Body of pancreas (tissue), 4 donors: ENCODE results near the gene ETV5. TPM values are rescaled to one million over a fixed set of nuclear protein-coding genes. Genes with fewer than 3 reads are reported as not detected.

Experiments
- ATAC-seq: fragments of 150-250 bp; one replicate; pipeline ENCODE4 v1.9.1; 2016
- DNase-seq, 4 donors: peaks; one replicate each; pipeline ENCODE4 v3.0.0-alpha.2; 2019
- H3K27ac ChIP-seq, 4 donors: fragments of 200-600 bp; sonication (generic); 1 replicate in 3 of 4; 2 replicates in 1 of 4; pipeline versions ENCODE4 v1.5.1 to v1.6.1; 2016 to 2019; ENCODE audit warnings: mild to moderate bottlenecking in 1 of 4, mixed read lengths in 1 of 4, moderate library complexity in 1 of 4
- H3K27me3 ChIP-seq, 2 donors: fragments of 200-600 bp; sonication (generic); one replicate each; pipeline ENCODE4 v1.6.0; 2016; ENCODE audit warnings: mild to moderate bottlenecking in 1 of 2
- H3K36me3 ChIP-seq, 2 donors: fragments of 200-600 bp; sonication (generic); replicated peaks in 1 of 2; 2 replicates each; pipeline ENCODE4 v1.5.1; 2016; ENCODE audit warnings: low read depth in 2 of 2; ENCODE audit not compliant: insufficient read depth in 1 of 2
- H3K4me1 ChIP-seq: fragments of 200-600 bp; sonication (generic); one replicate; pipeline ENCODE4 v1.6.0; 2016
- H3K4me3 ChIP-seq, 2 donors: fragments of 200-600 bp; sonication (generic); 1 replicate in 1 of 2; 2 replicates in 1 of 2; pipeline ENCODE4 v1.5.1; 2016 to 2019
- H3K9me3 ChIP-seq, 3 donors: fragments of 200-600 bp; sonication (generic); 1 replicate in 2 of 3; 2 replicates in 1 of 3; pipeline ENCODE4 v1.5.1; 2016
- POLR2A ChIP-seq, 3 donors: fragments of 450-650 bp; IDR thresholded peaks; one replicate each; pipeline ENCODE4 v1.6.1; 2016; ENCODE audit warnings: antibody characterized with exemption in 3 of 3, mild to moderate bottlenecking in 2 of 3
- WGBS, 2 donors: methylation state at CpG; one replicate each; pipeline ENCODE4 v1.1.5; 2017; 5-methylcytosine and 5-hydroxymethylcytosine counted together
- intact Hi-C: fragments of 100-400 bp; cut with DNase I; formaldehyde crosslinking; loops from one replicate; pipeline ENCODE4 v1.15.1; 2023
- total RNA-seq, 2 donors: library from RNA; depleted of rRNA; stranded (reverse); fragments of >200 nt; gene quantifications; one replicate each; pipeline ENCODE4 v1.1.0, GENCODE V29; 2016
- TF ChIP-seq, protein P1 (sequence below), 7 experiments: fragments of 450-650 bp in 4 of 7; fragments of 200-600 bp in 3 of 7; sonication (generic) in 3 of 7; IDR thresholded peaks; one replicate each; pipeline ENCODE4 v1.5.1; 2016 to 2019; ENCODE audit warnings: antibody characterized with exemption in 7 of 7

ETV5 gene
- total RNA-seq, 2 donors from 2014 or later, result 14.5 to 39.2 TPM

DNA sequence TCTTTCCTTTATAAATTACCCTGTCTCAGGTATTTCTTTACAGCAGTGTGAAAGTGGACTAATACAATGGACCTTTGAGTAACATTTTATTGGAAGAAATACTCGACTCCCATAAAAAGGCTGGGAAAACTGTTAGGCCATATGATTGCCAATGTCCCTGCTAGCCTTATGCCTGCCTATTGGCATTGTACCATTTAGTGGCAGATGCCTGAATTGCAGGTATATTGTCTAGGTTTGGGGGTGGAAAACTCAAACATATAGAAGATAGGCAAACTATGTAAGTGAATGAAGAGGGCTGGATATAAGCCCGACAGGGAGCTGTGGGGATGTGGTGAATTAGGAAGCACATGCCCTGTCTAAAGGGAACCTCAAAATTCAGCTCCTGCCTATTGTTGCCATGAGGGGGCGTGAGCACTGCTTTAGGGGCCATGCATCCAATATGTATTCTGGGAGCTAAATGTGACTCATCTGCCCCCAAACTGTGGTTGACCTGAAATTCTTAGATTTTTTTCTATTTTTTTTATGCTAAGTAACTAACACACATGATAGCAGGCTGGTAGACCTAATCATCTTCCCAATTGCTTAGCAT lies 105.9 kb downstream of the ETV5 start:
- ATAC-seq (no peak), DNase-seq (peak in 2 of 4 donors; percentile 15 to 38)
- whole genome bisulfite sequencing, 2 donors, result 28 to 40% methylated on average over 3 of the region's 3 CpGs

DNA sequence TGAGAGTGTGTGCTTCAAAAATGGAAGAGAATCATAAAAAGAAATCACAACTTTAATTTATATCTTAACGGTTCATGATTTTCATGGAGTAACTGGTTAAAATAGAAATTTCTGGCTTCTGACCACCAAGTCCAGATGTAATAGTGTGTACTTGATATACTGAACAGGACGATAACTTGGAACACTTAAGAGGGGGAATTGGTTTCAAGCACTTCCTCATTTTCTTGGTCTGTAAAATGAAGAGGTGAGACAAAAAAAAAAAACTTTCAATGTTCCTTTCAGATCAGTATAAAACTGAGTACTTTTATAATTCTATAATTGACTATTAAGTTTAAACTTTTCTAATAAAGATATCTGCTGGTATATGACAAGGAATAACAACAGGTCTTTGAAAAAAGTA lies 107.0 kb downstream of the ETV5 start:
- Histone ChIP-seq H3K4me1 (peaks cover 4% of the 10 kb centered on the region), H3K4me3 (no peak overlapping the region), H3K27ac (no peak overlapping the region), H3K36me3 (no peaks in the 10 kb centered on the region), H3K9me3 (no peaks in the 10 kb centered on the region), H3K27me3 (no peaks in the 10 kb centered on the region)
- TF ChIP-seq POLR2A (IDR thresholded peaks at IDR 0.05), result no peak
- TF ChIP-seq, protein P1, sequence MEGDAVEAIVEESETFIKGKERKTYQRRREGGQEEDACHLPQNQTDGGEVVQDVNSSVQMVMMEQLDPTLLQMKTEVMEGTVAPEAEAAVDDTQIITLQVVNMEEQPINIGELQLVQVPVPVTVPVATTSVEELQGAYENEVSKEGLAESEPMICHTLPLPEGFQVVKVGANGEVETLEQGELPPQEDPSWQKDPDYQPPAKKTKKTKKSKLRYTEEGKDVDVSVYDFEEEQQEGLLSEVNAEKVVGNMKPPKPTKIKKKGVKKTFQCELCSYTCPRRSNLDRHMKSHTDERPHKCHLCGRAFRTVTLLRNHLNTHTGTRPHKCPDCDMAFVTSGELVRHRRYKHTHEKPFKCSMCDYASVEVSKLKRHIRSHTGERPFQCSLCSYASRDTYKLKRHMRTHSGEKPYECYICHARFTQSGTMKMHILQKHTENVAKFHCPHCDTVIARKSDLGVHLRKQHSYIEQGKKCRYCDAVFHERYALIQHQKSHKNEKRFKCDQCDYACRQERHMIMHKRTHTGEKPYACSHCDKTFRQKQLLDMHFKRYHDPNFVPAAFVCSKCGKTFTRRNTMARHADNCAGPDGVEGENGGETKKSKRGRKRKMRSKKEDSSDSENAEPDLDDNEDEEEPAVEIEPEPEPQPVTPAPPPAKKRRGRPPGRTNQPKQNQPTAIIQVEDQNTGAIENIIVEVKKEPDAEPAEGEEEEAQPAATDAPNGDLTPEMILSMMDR (IDR thresholded peaks at IDR 0.05), result no peak
- WGBS, 2 donors, result 46 to 57% methylated on average over 2 of the region's 2 CpGs
- intact Hi-C loops, result no loop called here
- ATAC-seq, result no peak
- no peak for DNase-seq

More for the DNA sequence above, 105.9 kb downstream of the ETV5 start:
- intact Hi-C loops, result no loop called here
- H3K36me3 ChIP-seq, result no peaks in the 10 kb centered on the region
- TF ChIP-seq POLR2A (IDR thresholded peaks at IDR 0.05), result no peak
- TF ChIP-seq, protein P1 (IDR thresholded peaks at IDR 0.05), result peak in 5 of 7 experiments; percentile 17 to 49 (median 25)
- H3K27ac ChIP-seq, result no peak overlapping the region
- H3K27me3 ChIP-seq, result no peaks in the 10 kb centered on the region
- no peaks in the 10 kb centered on the region for H3K9me3 ChIP-seq
- H3K4me1 ChIP-seq, result no peaks in the 10 kb centered on the region
- H3K4me3 ChIP-seq, result no peak overlapping the region

DNA sequence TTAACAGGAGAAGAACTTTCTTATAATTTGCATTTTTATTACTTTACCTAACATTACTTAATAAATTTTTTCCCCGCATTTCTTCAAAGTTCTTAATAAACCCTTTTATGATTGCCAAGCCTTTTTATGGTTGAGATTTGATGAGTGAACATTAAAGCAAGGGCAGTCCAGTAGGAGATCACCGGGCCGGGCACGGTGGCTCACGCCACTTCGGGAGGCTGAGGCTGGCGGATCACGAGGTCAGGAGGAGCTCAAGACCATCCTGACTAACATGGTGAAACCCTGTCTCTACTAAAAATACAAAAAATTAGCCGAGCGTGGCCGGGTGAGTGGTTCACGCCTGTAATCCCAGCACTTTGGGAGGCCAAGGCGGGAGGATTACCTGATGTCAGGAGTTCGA lies 109.7 kb downstream of the ETV5 start:
- no peak overlapping the region for H3K27ac ChIP-seq
- no peak overlapping the region for H3K4me3 ChIP-seq
- peaks cover 4% of the 10 kb centered on the region for H3K4me1 ChIP-seq
- DNase-seq, result no peak
- no peaks in the 10 kb centered on the region for H3K9me3 ChIP-seq
- ATAC-seq, result no peak
- 86 to 89% methylated on average over 14 of the region's 14 CpGs for WGBS, 2 donors
- no peaks in the 10 kb centered on the region for H3K36me3 ChIP-seq
- intact Hi-C loops, result no loop called here
- TF ChIP-seq, protein P1 (IDR thresholded peaks at IDR 0.05), result no peak
- no peak for TF ChIP-seq POLR2A (IDR thresholded peaks at IDR 0.05)
- H3K27me3 ChIP-seq, result no peaks in the 10 kb centered on the region

DNA sequence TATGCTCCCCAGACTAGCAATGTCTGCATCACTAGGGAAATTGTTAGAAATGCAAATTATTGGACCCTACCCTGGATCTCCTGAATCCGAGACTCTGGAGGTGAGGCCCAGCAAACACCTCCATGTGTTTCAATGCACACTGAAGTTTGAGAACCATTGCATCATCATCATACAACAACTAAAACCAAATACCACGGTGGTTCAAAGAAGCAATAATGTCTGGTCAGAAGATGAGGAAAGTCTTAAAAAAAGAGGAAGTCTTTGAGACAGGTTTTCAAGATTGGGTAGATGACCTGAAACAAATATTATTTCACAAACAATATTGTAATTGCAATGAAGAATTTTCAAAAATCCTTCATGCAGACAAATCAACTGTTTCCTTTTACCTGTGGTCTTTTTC lies 110.8 kb downstream of the ETV5 start:
- TF ChIP-seq, protein P1 (IDR thresholded peaks at IDR 0.05), result no peak
- TF ChIP-seq POLR2A (IDR thresholded peaks at IDR 0.05), result no peak
- 70 to 81% methylated on average over 2 of the region's 2 CpGs for WGBS, 2 donors
- Histone ChIP-seq H3K36me3 (no peaks in the 10 kb centered on the region), H3K4me1 (peaks cover 4% of the 10 kb centered on the region), H3K27me3 (no peaks in the 10 kb centered on the region), H3K27ac (no peak overlapping the region), H3K9me3 (no peaks in the 10 kb centered on the region), H3K4me3 (no peak overlapping the region)
- DNase-seq (no peak), ATAC-seq (no peak)
- intact Hi-C loops, result no loop called here

DNA sequence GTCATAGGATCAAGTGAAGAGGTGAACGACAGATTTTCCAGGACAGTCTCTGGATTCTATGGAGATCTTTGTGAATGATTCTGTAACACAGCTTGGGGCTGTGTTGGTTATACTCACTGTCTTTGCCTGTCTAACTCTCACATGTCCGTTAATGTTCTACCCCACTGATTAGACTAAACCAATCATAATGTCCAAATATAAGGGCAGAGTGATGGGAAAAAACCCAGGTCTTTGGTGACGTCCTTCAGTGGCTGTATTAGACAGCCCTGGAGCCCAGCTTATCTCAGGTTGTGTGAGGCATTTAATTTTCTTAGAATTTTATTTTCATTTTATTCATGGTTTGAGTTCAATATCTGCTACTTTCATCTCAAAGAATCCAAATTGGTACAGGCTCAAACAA lies 111.8 kb downstream of the ETV5 start:
- 32 to 34% methylated on average over 3 of the region's 3 CpGs for WGBS, 2 donors
- intact Hi-C loops, result no loop called here
- H3K4me1 ChIP-seq, result peaks cover 4% of the 10 kb centered on the region
- no peaks in the 10 kb centered on the region for H3K9me3 ChIP-seq
- H3K27ac ChIP-seq, result no peak overlapping the region
- ATAC-seq (peak; percentile 53), DNase-seq (peak in 2 of 4 donors; percentile 20 to 21)
- no peak for TF ChIP-seq POLR2A (IDR thresholded peaks at IDR 0.05)
- TF ChIP-seq, protein P1 (IDR thresholded peaks at IDR 0.05), result no peak
- H3K36me3 ChIP-seq, result no peaks in the 10 kb centered on the region
- H3K27me3 ChIP-seq, result no peaks in the 10 kb centered on the region
- no peak overlapping the region for H3K4me3 ChIP-seq
